Lower lobe of right lung (tissue), 2 donors: ENCODE results near the gene SLC7A1. TPM values are rescaled to one million over a fixed set of nuclear protein-coding genes. Genes with fewer than 3 reads are reported as not detected.

Source experiments
- ATAC-seq, 2 donors: fragments of 200-7000 bp; cut with Tn5 transposase; one replicate each; pipeline ENCODE4 v1.9.1; 2020 to 2022; ENCODE audit warnings: mild to moderate bottlenecking in 2 of 2, moderate library complexity in 2 of 2
- DNase-seq: peaks from one replicate; pipeline ENCODE4 v3.0.0-alpha.2; 2020
- H3K27ac ChIP-seq: fragments of 200-600 bp; one replicate; pipeline ENCODE4 v1.8.0; 2022
- H3K27me3 ChIP-seq: fragments of 200-600 bp; one replicate; pipeline ENCODE4 v1.8.0; 2022; ENCODE audit warnings: low read depth
- H3K36me3 ChIP-seq: fragments of 200-600 bp; one replicate; pipeline ENCODE4 v1.8.0; 2022; ENCODE audit warnings: mild to moderate bottlenecking
- H3K4me1 ChIP-seq: fragments of 200-600 bp; one replicate; pipeline ENCODE4 v1.8.0; 2022
- H3K4me3 ChIP-seq: fragments of 200-600 bp; one replicate; pipeline ENCODE4 v1.8.0; 2022; ENCODE audit warnings: mild to moderate bottlenecking
- H3K9me3 ChIP-seq: fragments of 200-600 bp; one replicate; pipeline ENCODE4 v1.8.0; 2022
- intact Hi-C: fragments of 100-400 bp; cut with DNase I; formaldehyde crosslinking; loops from one replicate; pipeline ENCODE4 v1.11.0; 2022
- total RNA-seq: library from RNA; stranded (reverse); fragmentation: NEBNext Ultra II Directional; extraction: Animal tissue kit (Norgen Biotek cat#: 25700); gene quantifications from one replicate; pipeline ENCODE4 v1.2.1, GENCODE V29; 2021
- TF ChIP-seq, protein P1 (sequence below): fragments of 200-600 bp; IDR thresholded peaks from one replicate; pipeline ENCODE4 v1.8.0; 2022; ENCODE audit warnings: antibody characterized with exemption, mild to moderate bottlenecking
- donor health status: DM: no; HTN: yes; CAD: no; lungs with severe emphysema.

Gene SLC7A1
- total RNA-seq, 1 donor from 2014 or later: 19.2 TPM

DNA sequence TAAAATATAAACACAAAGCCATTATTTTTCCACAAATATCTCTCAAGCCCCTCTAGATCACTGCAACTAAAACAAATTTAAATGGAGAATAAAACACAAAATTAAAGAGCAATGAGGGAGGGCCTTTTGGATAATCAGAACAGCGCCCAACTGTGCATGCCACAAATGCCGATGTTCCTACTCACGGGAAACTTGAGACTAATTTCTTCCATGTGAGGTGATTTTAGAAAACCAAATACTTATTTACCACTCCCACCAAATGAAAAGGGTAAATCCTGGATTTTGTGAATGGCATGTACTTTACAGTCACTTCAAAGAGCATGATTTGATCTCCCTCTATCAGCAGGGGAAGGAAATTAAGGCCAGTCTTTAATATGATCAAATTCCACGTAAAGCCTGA is 74.8 kb downstream of the SLC7A1 start:
- H3K9me3 ChIP-seq: no peaks in the 10 kb centered on the region
- intact Hi-C loops: no loop called here
- H3K27me3 ChIP-seq: no peaks in the 10 kb centered on the region
- H3K4me1 ChIP-seq: no peaks in the 10 kb centered on the region
- peaks cover 53% of the 10 kb centered on the region for H3K36me3 ChIP-seq
- DNase-seq (no peak), ATAC-seq (peak in 1 of 2 donors; percentile 59)
- no peak overlapping the region for H3K27ac ChIP-seq
- no peak overlapping the region for H3K4me3 ChIP-seq
- TF ChIP-seq, protein P1, sequence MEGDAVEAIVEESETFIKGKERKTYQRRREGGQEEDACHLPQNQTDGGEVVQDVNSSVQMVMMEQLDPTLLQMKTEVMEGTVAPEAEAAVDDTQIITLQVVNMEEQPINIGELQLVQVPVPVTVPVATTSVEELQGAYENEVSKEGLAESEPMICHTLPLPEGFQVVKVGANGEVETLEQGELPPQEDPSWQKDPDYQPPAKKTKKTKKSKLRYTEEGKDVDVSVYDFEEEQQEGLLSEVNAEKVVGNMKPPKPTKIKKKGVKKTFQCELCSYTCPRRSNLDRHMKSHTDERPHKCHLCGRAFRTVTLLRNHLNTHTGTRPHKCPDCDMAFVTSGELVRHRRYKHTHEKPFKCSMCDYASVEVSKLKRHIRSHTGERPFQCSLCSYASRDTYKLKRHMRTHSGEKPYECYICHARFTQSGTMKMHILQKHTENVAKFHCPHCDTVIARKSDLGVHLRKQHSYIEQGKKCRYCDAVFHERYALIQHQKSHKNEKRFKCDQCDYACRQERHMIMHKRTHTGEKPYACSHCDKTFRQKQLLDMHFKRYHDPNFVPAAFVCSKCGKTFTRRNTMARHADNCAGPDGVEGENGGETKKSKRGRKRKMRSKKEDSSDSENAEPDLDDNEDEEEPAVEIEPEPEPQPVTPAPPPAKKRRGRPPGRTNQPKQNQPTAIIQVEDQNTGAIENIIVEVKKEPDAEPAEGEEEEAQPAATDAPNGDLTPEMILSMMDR: no peak

DNA sequence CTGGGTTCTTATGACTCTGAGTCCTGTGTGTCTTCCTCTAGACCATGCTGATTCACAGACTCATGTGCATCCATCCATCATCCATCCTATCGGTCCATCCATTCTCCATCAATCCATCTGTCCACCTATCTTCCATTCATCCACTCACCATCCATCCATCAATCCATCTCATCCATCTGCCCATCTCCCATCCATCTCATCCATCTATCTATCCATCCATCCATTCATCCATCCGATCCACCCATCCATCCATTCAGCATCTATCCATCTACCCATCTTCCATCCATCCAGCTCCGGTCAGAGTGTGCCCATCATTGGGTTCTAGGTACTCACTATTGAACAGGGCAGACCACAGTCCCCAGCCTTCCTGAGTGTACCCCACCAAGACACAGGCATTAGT is 75.6 kb downstream of the SLC7A1 start:
- TF ChIP-seq, protein P1: no peak
- ATAC-seq: no peak
- intact Hi-C loops: no loop called here
- no peaks in the 10 kb centered on the region for H3K9me3 ChIP-seq
- H3K27ac ChIP-seq: no peak overlapping the region
- no peaks in the 10 kb centered on the region for H3K27me3 ChIP-seq
- H3K36me3 ChIP-seq: peaks cover 61% of the 10 kb centered on the region
- no peak for DNase-seq
- no peaks in the 10 kb centered on the region for H3K4me1 ChIP-seq
- H3K4me3 ChIP-seq: no peak overlapping the region

DNA sequence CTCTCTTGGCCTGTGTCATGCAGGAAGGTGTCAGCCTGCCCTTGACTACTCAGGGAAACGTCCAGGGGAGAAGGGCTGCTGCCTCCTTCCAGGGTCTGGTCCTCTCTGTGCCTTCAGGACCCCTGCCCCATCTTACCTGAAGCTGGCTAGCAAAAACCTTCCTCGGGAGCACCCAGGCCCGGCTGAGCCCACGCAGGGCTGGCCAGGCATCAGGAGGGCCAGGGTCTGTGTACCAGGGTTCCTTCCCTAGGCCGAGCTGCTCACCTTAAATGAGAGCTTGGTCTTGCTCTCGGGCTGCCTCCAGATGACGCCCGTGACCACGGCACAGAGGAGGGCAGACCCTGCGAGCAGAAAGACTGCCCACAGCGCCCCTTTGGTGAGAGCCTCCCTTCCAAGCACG is 78.6 kb downstream of the SLC7A1 start:
- Histone ChIP-seq H3K27ac (no peak overlapping the region), H3K27me3 (no peaks in the 10 kb centered on the region), H3K4me1 (no peaks in the 10 kb centered on the region), H3K4me3 (no peak overlapping the region), H3K36me3 (peaks cover 59% of the 10 kb centered on the region), H3K9me3 (no peaks in the 10 kb centered on the region)
- ATAC-seq (no peak), DNase-seq (no peak)
- intact Hi-C loops: no loop called here
- TF ChIP-seq, protein P1: no peak

DNA sequence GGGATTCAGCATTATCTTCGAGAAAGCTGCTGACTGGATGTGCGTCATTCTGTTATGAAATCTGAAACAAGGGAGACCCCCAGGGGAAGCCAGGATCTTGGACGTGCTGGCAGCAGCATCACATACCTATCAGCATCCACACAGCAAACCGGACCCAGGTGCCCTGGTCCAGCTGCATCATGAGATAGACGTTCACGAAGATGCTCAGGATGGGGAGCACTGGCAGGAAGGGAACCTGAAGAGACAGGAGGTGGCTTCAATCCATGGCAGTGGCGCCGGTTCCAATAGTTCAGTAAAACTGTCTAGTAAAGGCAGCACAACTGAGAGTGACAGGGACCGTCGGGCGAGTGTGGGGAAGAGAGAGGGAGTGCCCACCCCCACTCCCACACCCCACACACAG is 79.5 kb downstream of the SLC7A1 start:
- Histone ChIP-seq H3K27ac (no peak overlapping the region), H3K9me3 (no peaks in the 10 kb centered on the region), H3K36me3 (peaks cover 52% of the 10 kb centered on the region), H3K4me1 (no peaks in the 10 kb centered on the region), H3K4me3 (no peak overlapping the region), H3K27me3 (no peaks in the 10 kb centered on the region)
- ATAC-seq: no peak
- TF ChIP-seq, protein P1: no peak
- DNase-seq: no peak
- intact Hi-C loops: no loop called here

DNA sequence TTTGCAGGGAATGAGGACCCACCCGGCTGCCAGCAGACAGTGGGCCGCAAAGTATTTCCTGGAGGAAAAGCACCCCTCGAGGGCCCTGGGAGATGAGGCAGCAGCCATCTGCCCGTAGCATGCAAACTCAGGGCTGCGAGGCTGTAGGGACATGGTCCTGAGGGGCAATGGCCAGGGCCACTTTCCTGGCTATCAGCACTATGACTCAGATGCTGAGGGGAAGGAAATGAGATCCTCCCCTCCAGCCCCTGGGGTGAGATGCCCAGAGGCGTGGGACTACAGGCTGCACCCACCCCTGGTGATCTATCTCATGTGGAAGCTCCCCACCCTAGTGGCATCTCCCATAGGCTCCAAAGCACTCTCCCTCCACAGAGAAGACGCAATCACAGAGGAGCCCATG is 80.1 kb downstream of the SLC7A1 start:
- Histone ChIP-seq H3K27me3 (no peaks in the 10 kb centered on the region), H3K36me3 (peaks cover 52% of the 10 kb centered on the region), H3K4me3 (no peak overlapping the region), H3K4me1 (no peaks in the 10 kb centered on the region), H3K27ac (no peak overlapping the region), H3K9me3 (no peaks in the 10 kb centered on the region)
- ATAC-seq (no peak), DNase-seq (no peak)
- TF ChIP-seq, protein P1: no peak
- intact Hi-C loops: no loop called here
